Neuronal stem cell (in vitro differentiated cells): ENCODE measurements around the gene CLIP1.

Source experiments
- DNase-seq: peaks from one replicate; pipeline ENCODE4 v3.0.0-alpha.2; 2013; ENCODE audit warnings: low spot score
- H2AFZ ChIP-seq: one replicate; pipeline ENCODE4 v1.6.1; 2013; ENCODE audit warnings: mild to moderate bottlenecking, low read length, inconsistent platforms
- H2AK5ac ChIP-seq: 2 replicates; pipeline ENCODE4 v1.6.1; 2013; ENCODE audit warnings: low read depth, mild to moderate bottlenecking, inconsistent platforms, low read length, moderate library complexity, mixed read lengths
- H2BK120ac ChIP-seq: 2 replicates; pipeline ENCODE4 v1.6.1; 2013; ENCODE audit warnings: low read depth, mild to moderate bottlenecking, inconsistent platforms, low read length, moderate library complexity, mixed read lengths
- H2BK12ac ChIP-seq: one replicate; pipeline ENCODE4 v1.6.1; 2013; ENCODE audit warnings: low read length, inconsistent platforms
- H2BK15ac ChIP-seq: 2 replicates; pipeline ENCODE4 v1.6.1; 2013; ENCODE audit warnings: mild to moderate bottlenecking, low read length, inconsistent platforms, mixed read lengths
- H2BK5ac ChIP-seq: one replicate; pipeline ENCODE4 v1.6.1; 2013; ENCODE audit warnings: inconsistent platforms, mild to moderate bottlenecking, low read length, moderate library complexity
- H3K14ac ChIP-seq: one replicate; pipeline ENCODE4 v1.6.1; 2013; ENCODE audit warnings: low read length, inconsistent platforms
- H3K18ac ChIP-seq: 2 replicates; pipeline ENCODE4 v1.6.1; 2013; ENCODE audit warnings: low read length, inconsistent platforms
- H3K23ac ChIP-seq: 2 replicates; pipeline ENCODE4 v1.6.1; 2013; ENCODE audit warnings: low read depth, mild to moderate bottlenecking, mixed read lengths, low read length, inconsistent platforms; ENCODE audit not compliant: poor library complexity
- H3K27ac ChIP-seq: replicated peaks from 3 replicates; pipeline ENCODE4 v1.5.1; 2013; ENCODE audit warnings: low read length, inconsistent platforms
- H3K27me3 ChIP-seq, 3 experiments: 2 replicates each; pipeline ENCODE4 v1.6.1; 2013; ENCODE audit warnings: low read length in 3 of 3, mild to moderate bottlenecking in 2 of 3, inconsistent platforms in 1 of 3, low read depth in 1 of 3, mixed read lengths in 1 of 3, moderate library complexity in 1 of 3; ENCODE audit not compliant: control insufficient read depth in 3 of 3, insufficient read depth in 3 of 3
- H3K36me3 ChIP-seq, 2 donors: replicated peaks in 1 of 2; 2 replicates each; pipeline ENCODE4 v1.6.1; 2013; ENCODE audit warnings: low read length in 2 of 2; ENCODE audit not compliant: control insufficient read depth in 2 of 2, insufficient read depth in 2 of 2
- H3K4ac ChIP-seq: 2 replicates; pipeline ENCODE4 v1.6.1; 2013; ENCODE audit warnings: inconsistent platforms, mild to moderate bottlenecking, low read length, moderate library complexity
- H3K4me1 ChIP-seq, 2 donors: 1 replicate in 1 of 2; 2 replicates in 1 of 2; pipeline ENCODE4 v1.6.1; 2013; ENCODE audit warnings: low read length in 2 of 2, low read depth in 1 of 2; ENCODE audit not compliant: control insufficient read depth in 2 of 2, insufficient read depth in 1 of 2
- H3K4me2 ChIP-seq: one replicate; pipeline ENCODE4 v1.6.1; 2013; ENCODE audit warnings: mild to moderate bottlenecking, low read length, inconsistent platforms; ENCODE audit not compliant: insufficient read depth, poor library complexity, severe bottlenecking
- H3K4me3 ChIP-seq, 2 donors: 2 replicates each; pipeline ENCODE4 v1.5.1; 2013; ENCODE audit warnings: low read length in 2 of 2, mild to moderate bottlenecking in 2 of 2, inconsistent platforms in 1 of 2, moderate library complexity in 1 of 2
- H3K79me1 ChIP-seq: one replicate; pipeline ENCODE4 v1.6.1; 2013; ENCODE audit warnings: low read depth, mild to moderate bottlenecking, inconsistent platforms, low read length, moderate library complexity
- H3K9ac ChIP-seq: one replicate; pipeline ENCODE4 v1.6.1; 2013; ENCODE audit warnings: mild to moderate bottlenecking, low read depth, low read length, inconsistent platforms; ENCODE audit not compliant: poor library complexity
- H3K9me3 ChIP-seq, 2 donors: replicated peaks in 1 of 2; 2 replicates each; pipeline versions ENCODE3 to v1.6.1; 2013; ENCODE audit warnings: low read length in 2 of 2, mild to moderate bottlenecking in 2 of 2, inconsistent platforms in 1 of 2, low read depth in 1 of 2, mixed read lengths in 1 of 2, moderate library complexity in 1 of 2; ENCODE audit not compliant: control insufficient read depth in 2 of 2, insufficient read depth in 1 of 2
- H4K8ac ChIP-seq: one replicate; pipeline ENCODE4 v1.6.1; 2013; ENCODE audit warnings: low read depth, mild to moderate bottlenecking, inconsistent platforms, low read length, moderate library complexity
- H4K91ac ChIP-seq: one replicate; pipeline ENCODE4 v1.6.1; 2013; ENCODE audit warnings: low read length, low read depth, mild to moderate bottlenecking, inconsistent platforms; ENCODE audit not compliant: poor library complexity
- WGBS, 2 donors: extraction: QIAGEN DNeasy Blood & Tissue Kit; methylation state at CpG; one replicate each; pipeline ENCODE4 v1.1.7; 2013; ENCODE audit warnings: missing lambda C conversion rate in 2 of 2, mixed read lengths in 1 of 2; ENCODE audit not compliant: insufficient read length in 2 of 2, insufficient replicate concordance in 1 of 2; ENCODE audit errors: extremely low coverage in 2 of 2; 5-methylcytosine and 5-hydroxymethylcytosine counted together

Gene CLIP1

GRCh38 chr12:122355706-122356105 is 66.8 kb downstream of the CLIP1 start:
- Histone ChIP-seq H3K4me2 (no peak overlapping the region), H3K27ac (no peak overlapping the region), H2BK15ac (no peak overlapping the region), H3K9me3 (peaks cover 0 to 3% of the 10 kb centered on the region in 2 donors), H2AFZ (no peak overlapping the region), H3K18ac (no peak overlapping the region), H3K4me1 (no peaks in the 10 kb centered on the region), H2BK5ac (no peak overlapping the region), H2BK120ac (no peak overlapping the region), H2AK5ac (no peak overlapping the region), H3K4me3 (no peak overlapping the region), H3K79me1 (no peaks in the 10 kb centered on the region), H4K91ac (no peak overlapping the region), H3K27me3 (no peaks in the 10 kb centered on the region), H3K4ac (no peak overlapping the region), H3K36me3 (peaks cover 25 to 80% of the 10 kb centered on the region in 2 donors), H4K8ac (no peak overlapping the region), H3K14ac (no peak overlapping the region), H3K9ac (no peak overlapping the region), H2BK12ac (no peak overlapping the region), H3K23ac (no peak overlapping the region)
- no peak for DNase-seq
- no CpG with 5 or more reads among the region's 11 CpGs for WGBS, 2 donors

DNA sequence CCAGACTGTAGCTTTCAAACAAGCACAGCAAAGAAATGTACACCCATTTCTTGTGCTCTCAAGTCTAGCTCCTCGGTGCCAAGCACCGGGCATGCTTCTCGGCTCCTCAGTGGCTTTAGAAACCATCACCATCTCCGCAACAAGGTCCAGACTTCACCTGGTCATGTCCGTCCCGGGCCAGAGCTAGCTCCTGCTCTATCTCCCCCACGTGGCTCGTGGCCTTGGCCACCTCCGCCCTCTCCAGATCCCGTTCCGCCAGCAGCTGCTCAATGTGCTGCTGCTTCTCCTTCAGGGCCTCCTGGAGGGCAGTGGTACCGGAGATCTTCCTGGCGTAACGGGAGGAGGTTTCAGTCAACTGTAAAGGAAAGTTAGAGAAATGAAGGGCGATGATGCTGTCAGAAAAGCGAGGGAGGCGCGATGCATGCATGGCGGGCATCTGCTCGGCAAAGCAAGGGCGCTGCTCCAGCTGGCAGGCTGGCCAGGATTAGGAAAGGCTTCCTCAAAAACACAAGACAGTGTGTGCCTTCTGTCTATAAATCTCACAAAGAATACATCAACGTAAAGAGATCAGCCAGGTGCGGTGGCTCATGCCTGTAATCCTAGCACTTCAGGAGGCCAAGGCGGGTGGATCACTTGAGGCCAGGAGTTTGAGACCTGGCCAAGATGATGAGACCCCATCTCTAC is 67.4 kb downstream of the CLIP1 start:
- Histone ChIP-seq H2AFZ (no peak overlapping the region), H2AK5ac (no peak overlapping the region), H2BK12ac (no peak overlapping the region), H3K4ac (no peak overlapping the region), H4K8ac (no peak overlapping the region), H3K4me1 (no peaks in the 10 kb centered on the region), H3K18ac (no peak overlapping the region), H3K9me3 (peaks cover 0 to 3% of the 10 kb centered on the region in 2 donors), H3K27ac (no peak overlapping the region), H3K36me3 (peaks cover 23 to 80% of the 10 kb centered on the region in 2 donors), H2BK120ac (no peak overlapping the region), H3K79me1 (no peaks in the 10 kb centered on the region), H3K14ac (no peak overlapping the region), H3K9ac (no peak overlapping the region), H2BK5ac (no peak overlapping the region), H4K91ac (no peak overlapping the region), H3K27me3 (no peaks in the 10 kb centered on the region), H3K4me2 (no peak overlapping the region), H2BK15ac (no peak overlapping the region), H3K4me3 (no peak overlapping the region), H3K23ac (no peak overlapping the region)
- no CpG with 5 or more reads among the region's 24 CpGs for WGBS, 2 donors
- DNase-seq: no peak

DNA sequence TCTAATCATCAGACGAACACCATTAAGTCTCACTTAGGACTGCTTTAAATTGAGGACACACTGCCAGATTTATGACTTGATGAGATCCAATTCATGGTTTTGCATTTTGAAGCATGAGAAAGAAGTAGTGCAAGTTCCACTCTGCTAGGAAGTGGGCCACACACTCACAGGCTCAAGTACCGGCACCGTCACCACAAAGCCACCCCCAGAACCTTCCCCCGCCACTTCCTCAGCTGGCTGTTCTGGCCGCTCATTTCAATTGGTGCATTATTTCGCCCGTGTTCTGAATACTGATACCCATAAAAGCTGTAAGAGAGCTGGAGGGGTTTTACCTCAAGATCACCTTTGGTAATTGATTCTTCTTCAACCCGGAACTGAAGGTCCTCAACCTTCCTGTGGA is 70.1 kb downstream of the CLIP1 start:
- H3K36me3 ChIP-seq: peaks cover 22 to 87% of the 10 kb centered on the region in 2 donors
- H3K14ac ChIP-seq: no peak overlapping the region
- H2BK120ac ChIP-seq: no peak overlapping the region
- H3K27me3 ChIP-seq: no peaks in the 10 kb centered on the region
- H2BK15ac ChIP-seq: no peak overlapping the region
- H2AFZ ChIP-seq: no peak overlapping the region
- no peak overlapping the region for H3K23ac ChIP-seq
- no peak overlapping the region for H2AK5ac ChIP-seq
- no peak overlapping the region for H3K4me2 ChIP-seq
- no peak overlapping the region for H3K18ac ChIP-seq
- H2BK12ac ChIP-seq: no peak overlapping the region
- no peak overlapping the region for H4K8ac ChIP-seq
- no peak overlapping the region for H4K91ac ChIP-seq
- no peak overlapping the region for H3K27ac ChIP-seq
- no peak overlapping the region for H3K4me3 ChIP-seq
- WGBS, 2 donors: no CpG with 5 or more reads among the region's 8 CpGs
- no peak overlapping the region for H2BK5ac ChIP-seq
- H3K79me1 ChIP-seq: no peaks in the 10 kb centered on the region
- H3K9ac ChIP-seq: no peak overlapping the region
- no peak overlapping the region for H3K4ac ChIP-seq
- no peak for DNase-seq
- H3K9me3 ChIP-seq: peaks cover 0 to 3% of the 10 kb centered on the region in 2 donors
- no peaks in the 10 kb centered on the region for H3K4me1 ChIP-seq

DNA sequence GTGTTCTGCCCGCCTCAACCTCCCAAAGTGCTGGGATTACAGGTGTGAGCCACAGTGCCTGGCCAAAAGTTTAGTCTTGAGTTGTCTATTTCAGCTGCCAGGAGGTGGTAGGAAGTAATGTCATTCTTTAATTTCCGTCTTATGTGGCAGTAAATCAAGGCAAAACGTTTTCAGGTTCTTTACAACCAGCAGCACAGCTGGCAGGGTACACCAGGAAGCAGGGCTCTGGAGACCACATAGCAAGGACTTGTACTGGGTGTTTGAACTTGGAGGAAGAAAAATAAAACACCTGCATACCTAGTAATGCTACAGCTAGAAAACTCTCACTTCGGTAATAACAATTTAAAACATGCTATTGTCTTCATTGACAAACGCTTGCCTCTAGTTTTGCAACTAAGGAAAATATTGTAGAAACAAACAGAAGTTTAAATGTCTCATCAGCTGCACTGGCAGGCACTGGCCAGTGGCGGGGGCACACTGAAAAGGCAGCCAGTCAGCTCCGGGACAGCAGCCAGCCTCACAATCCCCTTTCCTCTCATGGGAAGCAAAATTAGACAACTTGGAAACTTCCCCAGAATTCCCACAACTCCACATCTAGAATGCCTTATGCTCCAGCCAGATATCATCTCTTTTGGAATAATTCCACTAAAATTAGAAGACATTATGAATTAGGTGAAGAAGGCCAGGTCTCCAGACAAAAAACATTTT is 72.2 kb downstream of the CLIP1 start:
- H2AK5ac ChIP-seq: no peak overlapping the region
- WGBS, 2 donors: no CpG with 5 or more reads among the region's 7 CpGs
- H3K4me3 ChIP-seq: no peak overlapping the region
- no peaks in the 10 kb centered on the region for H3K27me3 ChIP-seq
- no peak overlapping the region for H3K4ac ChIP-seq
- no peak overlapping the region for H2BK12ac ChIP-seq
- no peaks in the 10 kb centered on the region for H3K4me1 ChIP-seq
- H2AFZ ChIP-seq: no peak overlapping the region
- H4K91ac ChIP-seq: no peak overlapping the region
- DNase-seq: no peak
- no peak overlapping the region for H3K27ac ChIP-seq
- no peak overlapping the region for H2BK15ac ChIP-seq
- no peak overlapping the region for H3K18ac ChIP-seq
- no peak overlapping the region for H3K4me2 ChIP-seq
- H3K9me3 ChIP-seq: no peaks in the 10 kb centered on the region
- no peak overlapping the region for H3K14ac ChIP-seq
- H3K23ac ChIP-seq: no peak overlapping the region
- H2BK5ac ChIP-seq: no peak overlapping the region
- H3K36me3 ChIP-seq: peaks cover 21 to 89% of the 10 kb centered on the region in 2 donors
- H3K79me1 ChIP-seq: no peaks in the 10 kb centered on the region
- no peak overlapping the region for H3K9ac ChIP-seq
- no peak overlapping the region for H4K8ac ChIP-seq
- no peak overlapping the region for H2BK120ac ChIP-seq
